ELF-1 (cell line): ENCODE results near the gene ALX3.
"Not testable (repeated sequence)": the region's sequence is repeated elsewhere in the genome, so short reads cannot be mapped to it uniquely, and the experiment has no call there.

ENCODE experiments used
- DNase-seq: peaks from one replicate; pipeline ENCODE4 v3.0.0-alpha.2; 2016; ENCODE audit warnings: low read depth, low spot score

Gene ALX3

DNA sequence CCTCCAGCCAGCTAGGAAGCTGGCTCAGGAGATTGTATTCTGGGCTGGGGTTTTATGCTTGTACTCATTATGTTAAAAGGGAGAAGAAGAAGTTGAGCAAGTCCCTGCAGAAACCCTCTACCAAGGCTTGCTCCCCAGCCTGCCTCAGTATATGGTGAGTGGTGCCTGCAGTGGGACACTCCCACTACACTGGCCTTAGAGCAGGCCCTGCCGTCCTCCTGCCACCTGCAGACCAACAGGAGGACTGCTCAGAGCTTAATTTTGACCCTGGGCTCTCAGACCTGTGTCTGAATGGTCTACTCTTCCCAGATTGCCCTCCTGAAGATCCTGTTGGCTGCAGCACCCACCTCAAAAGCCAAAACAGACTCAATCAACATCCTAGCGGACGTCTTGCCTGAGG, 23.0 kb downstream of the ALX3 start:
- peak; percentile 17 for DNase-seq

DNA sequence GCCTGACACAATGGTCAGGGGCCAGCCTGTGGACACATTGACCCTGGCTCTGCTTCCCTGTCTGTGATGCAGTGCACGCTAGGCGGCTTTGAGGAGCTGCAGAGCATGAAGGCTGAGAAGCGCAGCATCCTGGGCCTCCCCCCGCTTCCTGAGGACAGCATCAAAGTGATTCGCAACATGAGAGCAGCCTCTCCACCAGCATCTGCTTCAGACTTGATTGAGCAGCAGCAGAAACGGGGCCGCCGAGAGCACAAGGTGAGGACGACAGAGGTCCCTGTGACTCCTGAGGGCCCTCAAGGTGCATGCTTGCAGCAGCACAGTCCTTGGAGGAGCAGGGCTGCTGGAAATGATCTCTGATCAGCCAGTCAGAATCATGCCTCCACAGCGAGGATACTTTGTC, 27.5 kb downstream of the ALX3 start:
- no peak for DNase-seq

DNA sequence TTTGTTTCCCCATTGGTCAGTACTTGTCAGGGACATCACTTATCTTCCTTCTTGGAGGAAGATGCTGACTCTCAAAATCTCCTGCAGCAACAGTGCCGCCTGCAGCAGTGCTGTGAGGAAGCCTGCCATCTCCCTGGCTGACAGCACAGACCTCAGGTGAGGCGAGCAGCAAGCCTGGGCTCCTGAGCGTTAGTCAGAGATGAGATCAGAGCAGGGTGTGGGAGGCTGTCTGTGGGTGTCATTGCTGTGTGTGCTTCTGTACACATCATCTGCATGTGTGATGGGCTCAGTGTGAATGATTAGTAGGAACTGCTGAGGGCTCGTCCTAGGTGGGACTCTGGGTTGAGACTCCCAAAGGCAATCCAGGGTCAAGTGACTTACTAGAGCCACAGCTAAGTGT, 29.9 kb downstream of the ALX3 start:
- DNase-seq, result no peak

DNA sequence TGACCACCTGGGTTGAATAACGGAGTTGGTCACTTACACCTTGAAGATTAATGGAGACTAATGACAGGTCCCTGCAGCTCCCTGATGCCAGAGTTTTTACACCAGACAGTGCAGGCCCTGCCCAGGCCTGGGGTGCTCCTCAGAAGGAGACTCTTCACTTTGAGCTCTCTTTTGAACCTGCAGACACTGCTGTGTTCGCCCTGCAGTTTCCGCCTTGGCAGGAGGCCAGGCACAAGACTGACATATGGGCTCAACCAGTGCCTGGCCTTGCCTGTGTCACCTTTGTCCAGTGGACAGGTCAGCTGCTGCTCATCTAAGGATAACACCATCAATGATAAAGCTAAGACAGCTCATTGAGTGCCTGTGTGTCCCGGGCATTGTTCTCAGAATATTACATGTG, 30.8 kb downstream of the ALX3 start:
- DNase-seq, result no peak

DNA sequence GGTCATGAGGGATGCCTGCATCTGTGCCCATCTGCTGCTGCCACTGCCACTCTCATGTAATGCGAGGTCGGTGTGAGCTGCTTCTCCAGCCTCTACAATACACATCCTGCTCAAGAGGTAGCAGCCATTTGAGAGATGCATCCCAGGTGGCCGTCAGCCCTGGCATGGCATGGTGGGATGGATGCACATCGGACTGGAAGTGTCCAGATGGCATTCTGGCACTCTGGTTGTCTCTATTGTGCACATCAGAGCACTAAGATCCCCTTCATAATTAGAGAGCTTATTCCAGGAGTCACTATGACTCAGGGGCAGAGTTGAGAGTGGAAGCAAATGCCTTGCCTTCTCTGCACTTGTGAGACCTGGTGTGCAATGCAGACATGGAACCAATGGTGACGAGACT, 32.2 kb downstream of the ALX3 start:
- no peak for DNase-seq

DNA sequence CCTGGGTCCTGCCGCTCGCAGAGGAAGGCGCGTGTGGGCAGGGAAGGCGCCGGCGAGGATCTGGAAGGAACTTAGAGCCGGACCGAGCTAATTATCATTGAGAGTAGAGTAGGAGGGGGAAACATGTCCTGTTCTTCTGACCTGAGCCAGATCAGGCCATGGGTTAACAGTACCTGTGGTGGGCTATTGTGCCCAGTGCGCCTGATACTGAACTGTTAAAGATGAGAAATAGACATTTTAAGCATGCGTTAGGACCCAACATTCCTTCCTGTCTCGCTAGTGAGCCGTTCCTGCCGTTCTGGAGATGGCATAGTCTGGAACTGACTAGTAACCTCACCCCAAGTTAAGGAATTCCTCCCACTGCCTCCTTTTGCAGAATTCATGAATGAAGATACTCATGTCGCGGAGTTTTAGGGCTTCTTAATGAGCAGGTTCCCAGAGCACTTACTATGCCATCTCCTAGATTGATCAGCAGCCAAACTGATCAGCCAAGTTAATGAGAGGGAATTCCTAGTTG, 35.2 kb downstream of the ALX3 start:
- no peak for DNase-seq

DNA sequence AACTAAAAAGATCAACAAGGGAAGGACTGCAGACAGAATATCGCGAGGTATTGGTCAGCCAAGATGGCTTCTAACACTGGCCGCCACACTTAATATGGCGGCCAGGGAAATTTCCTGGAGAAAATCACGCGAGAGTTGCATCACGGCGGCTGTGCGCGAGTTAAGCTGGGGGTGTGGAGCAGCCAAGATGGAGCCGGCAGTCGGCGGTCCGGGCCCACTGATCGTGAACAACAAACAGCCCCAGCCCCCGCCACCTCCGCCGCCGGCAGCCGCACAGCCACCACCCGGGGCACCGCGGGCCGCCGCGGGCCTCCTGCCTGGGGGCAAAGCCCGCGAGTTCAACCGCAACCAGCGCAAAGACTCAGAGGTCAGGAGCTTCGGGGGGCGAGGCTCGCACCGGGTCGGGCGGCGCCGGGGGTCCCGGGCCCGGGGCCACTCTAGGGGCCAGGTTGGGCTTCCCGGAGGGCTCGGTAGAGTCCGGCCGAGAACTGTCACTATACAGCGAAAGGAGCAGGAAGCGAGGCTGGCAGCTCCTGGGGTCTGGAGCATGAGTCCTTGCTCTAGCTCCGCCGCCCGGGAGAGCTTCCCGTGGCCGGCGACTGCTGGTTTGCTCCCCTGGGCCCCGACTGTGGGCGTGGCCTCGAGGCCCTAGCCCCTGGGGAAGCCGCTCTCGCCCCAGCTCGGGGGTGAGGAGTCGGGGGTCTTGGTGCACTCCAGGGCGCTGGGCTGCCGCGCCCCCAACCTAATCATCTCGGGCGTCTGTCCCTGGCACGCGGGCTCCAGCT, 35.8 kb downstream of the ALX3 start, which contains the start of gene STRIP1:
Gene STRIP1, plus strand, starts transcription at position 174 of the 785 bp plus-strand sequence. Its CDS starts 14 bp downstream, at position 188.
- DNase-seq, result peak; percentile 96

DNA sequence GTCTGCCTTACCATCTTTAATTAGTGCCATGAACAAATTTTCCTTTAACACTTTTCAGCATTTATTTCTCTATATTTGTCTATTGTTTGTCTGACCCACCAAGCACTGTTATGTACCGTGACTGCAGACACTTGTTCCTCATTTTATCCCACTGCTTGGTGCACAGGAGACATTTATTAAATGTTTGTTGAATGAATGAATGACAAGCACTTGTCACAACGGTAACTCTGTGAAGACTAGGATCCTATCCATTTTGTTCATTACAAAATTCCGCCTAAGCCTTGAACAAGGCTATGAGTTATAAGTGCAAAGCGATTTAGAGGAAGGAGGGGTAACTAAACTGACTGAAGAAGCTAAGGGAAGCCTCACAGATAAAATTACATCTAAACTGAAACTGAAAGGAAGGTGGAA, 36.4 kb downstream of the ALX3 start:
- no peak for DNase-seq

DNA sequence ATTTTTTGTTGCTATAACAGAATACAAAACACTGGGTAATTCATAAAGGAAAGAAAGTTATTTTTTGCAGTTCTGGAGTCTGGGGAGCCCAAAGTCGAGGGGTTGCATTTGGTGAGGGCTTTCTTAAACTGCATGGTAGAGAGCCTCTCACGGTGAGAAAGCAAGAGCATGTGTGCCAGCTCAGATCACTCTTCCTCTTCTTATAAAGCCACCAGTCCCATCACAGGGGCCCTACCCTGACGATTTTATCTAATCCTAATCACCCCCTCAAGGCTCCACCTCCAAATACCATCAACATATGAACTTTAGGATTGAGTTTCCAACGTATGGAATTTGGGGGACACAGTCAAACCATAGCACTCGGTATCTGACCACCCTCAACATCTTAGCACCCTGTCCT, 37.1 kb downstream of the ALX3 start:
- no peak for DNase-seq

DNA sequence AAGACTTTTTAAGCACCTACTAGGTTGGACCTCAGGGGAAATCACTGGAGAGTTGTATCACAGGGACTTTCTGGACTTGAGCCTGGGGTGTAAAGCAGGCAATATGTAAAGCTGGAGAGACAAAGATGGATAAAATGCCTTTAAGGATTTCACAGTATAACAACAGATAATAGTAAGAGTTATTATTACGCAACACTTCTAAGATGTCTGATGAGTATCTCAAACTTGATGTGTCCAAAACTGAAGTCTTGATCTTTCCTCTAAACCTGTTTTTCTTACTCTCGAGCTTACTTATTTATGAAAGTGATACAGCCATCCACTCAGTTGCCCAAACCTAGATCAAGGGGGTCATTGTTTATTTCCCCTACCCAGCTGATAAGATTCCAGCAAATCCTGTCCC, 38.1 kb downstream of the ALX3 start:
- no peak for DNase-seq

DNA sequence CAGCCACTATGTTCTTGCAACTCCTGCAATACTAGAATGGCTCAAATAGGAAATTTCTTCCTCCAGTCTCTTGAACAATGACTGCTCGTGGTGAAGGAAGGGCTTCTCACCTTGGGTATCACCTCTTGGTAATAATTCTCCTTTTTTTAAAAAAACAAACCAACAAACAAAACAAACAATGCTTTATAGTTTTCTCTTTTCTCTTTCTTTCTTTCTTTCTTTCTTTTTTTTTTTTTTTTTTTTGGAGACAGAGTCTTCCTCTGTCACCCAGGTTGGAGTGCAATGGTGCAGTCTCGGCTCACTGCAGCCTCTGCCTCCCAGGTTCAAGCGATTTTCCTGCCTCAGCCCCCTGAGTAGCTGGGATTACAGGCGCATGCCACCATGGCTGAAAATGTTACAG, 39.8 kb downstream of the ALX3 start:
- not testable (repeated sequence) for DNase-seq

DNA sequence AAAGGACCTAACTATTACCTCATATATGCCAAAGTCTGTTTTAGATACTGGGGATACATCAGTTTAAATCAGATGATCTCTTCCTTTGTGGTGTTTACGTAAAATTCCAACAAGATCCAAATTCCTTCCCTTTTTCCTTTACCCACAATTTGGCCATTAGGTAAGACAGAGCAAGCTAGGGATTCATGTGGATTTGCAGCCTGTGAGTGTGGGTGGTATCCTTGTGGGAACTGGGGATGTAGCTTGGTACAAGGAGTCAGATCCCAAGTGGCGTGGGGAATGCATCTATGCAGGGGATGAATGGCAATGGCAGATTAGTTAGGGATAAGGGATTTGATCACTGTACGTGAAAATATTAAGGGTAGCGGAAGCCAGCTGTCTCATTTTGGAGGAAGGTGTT, 45.9 kb downstream of the ALX3 start:
- no peak for DNase-seq

DNA sequence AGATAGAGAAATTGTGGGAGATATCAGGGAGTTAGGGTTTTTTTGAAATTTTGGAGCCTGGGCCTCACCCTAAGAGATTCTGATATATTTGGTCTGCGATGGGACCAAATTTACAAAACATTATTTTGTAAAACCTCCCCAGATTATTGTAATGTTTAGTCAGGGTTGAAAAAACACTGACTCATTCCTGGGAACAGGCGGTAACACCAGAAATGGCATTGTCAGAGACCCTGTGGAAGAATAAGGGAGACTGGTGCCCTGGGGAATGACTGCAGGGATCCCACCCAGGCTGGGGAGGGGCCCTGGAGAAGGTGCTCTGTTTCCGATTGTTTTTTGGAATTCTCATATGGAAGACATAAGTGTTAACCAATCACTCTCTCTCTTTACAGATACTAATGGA, 49.2 kb downstream of the ALX3 start:
- no peak for DNase-seq

DNA sequence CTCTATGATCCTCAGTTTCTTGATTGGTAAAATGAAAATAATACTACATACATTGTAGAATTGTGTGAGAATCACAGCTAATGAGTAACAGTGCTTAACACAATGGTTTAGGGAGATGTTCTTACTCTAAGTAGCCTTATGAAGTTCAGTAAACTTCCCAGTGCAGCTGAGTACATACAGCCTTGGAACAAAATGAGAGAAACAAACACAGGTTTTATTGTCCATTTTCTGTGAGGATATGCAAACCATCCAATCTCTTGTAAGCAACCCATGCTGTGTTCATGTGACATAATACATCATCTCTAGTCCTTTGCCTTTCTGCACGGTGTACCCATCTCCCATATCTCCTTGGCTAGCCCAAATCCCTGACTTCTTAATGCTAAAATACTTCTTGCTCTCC, 50.7 kb downstream of the ALX3 start:
- no peak for DNase-seq

DNA sequence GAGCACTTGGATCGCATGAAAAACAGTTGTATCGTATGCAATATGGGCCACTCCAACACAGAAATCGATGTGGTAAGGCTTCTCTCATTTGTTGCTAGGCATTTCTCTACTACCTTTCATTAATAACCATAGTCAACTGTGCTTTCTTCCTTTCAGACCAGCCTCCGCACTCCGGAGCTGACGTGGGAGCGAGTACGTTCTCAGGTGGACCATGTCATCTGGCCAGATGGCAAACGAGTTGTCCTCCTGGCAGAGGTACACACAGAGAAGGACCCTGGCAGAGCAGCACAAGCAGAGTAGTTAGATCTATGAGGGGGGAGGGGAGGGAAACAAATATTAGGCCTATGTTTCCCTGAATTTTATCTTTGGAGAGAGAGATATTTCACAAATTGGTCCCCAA, 52.1 kb downstream of the ALX3 start:
- no peak for DNase-seq

DNA sequence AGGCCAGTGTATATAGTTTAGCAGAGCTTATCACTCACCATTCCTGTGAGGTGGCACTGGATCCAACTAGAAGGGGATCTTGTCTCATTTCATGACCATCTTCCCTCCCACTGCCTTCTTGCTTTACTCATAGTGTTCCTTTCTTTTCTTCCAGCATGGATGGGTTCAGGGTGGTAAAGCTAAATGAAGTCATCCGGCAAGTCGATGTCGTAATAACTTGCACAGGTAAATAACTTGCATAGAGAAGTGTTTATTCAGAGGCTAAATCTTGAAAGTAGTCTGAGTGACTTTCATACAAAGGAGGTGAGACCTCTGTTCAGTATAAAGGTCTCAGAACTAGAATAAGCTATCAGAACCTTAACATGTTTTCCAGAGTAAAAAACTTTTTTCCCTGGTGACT, 52.7 kb downstream of the ALX3 start:
- no peak for DNase-seq

DNA sequence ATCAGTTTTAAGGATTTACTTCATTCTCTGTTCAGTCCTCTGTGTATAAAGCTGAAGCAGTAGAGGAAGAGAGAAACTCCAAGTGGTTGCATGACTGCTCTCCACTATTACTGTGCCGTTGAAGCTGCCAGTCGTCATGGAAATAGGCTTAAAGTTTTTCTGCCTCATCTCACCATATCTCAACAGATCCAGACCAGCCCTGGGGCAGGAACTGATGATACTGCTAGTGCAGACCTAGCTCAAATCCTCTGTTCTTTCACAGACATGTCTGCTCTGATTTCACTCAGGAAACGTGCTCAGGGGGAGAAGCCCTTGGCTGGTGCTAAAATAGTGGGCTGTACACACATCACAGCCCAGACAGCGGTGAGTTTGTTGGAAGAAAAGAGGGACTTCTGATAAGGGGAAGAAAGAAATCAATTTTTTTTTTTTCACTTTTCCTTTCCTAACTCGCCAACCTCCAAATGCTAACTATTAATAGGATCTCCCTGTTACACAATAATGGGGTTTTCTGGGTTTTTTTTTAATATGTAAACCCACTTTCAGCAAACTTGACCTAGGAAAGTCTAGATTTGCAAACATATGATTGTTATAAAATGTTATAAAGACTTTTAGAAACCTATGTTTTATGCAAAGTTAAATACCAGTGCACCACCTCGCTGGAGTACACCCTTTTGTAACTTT, 58.2 kb downstream of the ALX3 start:
- no peak for DNase-seq

DNA sequence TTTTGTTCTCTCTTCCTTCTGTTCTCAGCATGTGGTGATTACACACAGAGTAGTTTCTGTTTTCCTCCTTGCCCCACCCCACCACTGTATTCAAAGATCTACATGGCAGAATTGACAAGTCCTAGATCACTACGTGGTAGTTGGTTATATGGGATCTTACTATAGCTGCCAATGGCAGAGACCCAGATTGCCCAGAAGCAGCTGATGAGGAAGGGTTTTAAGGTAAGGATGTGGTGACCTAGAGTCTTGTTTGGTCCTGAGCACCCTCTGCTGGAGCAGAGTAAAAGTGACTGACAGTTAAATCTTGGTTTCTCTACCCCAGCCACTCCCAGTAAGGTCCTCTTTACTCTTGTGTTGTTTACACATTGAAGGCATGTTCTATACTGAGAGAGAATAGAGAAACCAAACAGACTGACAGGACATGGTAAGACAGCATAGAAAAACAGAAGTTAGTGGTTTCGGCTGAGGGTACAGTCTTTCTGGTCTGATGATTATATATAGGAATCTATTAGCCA, 58.9 kb downstream of the ALX3 start:
- peak; percentile 68 for DNase-seq
